ENCODE data around the gene HOATZ.

- no peak for TF ChIP-seq POLR2AphosphoS5 (IDR thresholded peaks at IDR 0.05)
- TF ChIP-seq CTCF (IDR thresholded peaks at IDR 0.05), result no peak
Observed at GRCh38 chr11:111477898-111478297, 36.7 kb upstream of the HOATZ start.
